ENCODE results near the gene SLC28A3. TPM values are rescaled to one million over a fixed set of nuclear protein-coding genes. Genes with fewer than 3 reads are reported as not detected.

The SLC28A3 gene, protein sequence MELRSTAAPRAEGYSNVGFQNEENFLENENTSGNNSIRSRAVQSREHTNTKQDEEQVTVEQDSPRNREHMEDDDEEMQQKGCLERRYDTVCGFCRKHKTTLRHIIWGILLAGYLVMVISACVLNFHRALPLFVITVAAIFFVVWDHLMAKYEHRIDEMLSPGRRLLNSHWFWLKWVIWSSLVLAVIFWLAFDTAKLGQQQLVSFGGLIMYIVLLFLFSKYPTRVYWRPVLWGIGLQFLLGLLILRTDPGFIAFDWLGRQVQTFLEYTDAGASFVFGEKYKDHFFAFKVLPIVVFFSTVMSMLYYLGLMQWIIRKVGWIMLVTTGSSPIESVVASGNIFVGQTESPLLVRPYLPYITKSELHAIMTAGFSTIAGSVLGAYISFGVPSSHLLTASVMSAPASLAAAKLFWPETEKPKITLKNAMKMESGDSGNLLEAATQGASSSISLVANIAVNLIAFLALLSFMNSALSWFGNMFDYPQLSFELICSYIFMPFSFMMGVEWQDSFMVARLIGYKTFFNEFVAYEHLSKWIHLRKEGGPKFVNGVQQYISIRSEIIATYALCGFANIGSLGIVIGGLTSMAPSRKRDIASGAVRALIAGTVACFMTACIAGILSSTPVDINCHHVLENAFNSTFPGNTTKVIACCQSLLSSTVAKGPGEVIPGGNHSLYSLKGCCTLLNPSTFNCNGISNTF
- total RNA-seq = under 1 TPM; 0.10 to 0.22 TPM

DNA sequence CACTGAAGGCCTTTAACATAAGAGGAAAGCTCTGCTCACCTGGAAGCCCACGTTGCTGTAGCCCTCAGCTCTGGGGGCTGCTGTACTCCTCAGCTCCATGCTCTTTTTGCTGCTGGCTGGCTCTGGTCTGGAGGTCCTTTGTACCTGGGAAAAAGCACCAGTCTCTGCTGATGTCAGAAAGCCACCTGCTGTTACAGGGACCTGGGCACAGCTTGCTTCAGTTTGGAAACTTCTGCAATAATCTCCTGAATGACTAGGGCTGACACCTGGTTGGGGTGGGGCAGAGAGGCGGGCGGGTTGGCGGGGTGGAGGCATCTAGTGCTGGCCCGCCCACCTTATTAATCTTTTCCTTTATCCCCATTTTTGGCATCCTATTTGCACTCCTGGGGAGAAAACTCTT is at the start of gene SLC28A3:
Gene SLC28A3, minus strand, starts transcription at position 224 of the 400 bp plus-strand sequence. Its CDS starts 125 bp downstream, at position 99.

